Hepatocyte (in vitro differentiated cells): ENCODE results near the gene CHAC1.

Experiments used
- CTCF ChIP-seq: fragments of 200-600 bp; sonication (generic); IDR thresholded peaks from 2 replicates; pipeline ENCODE4 v1.5.1; 2016; ENCODE audit warnings: antibody characterized with exemption, mild to moderate bottlenecking; ENCODE audit not compliant: poor library complexity
- EZH2 ChIP-seq: fragments of 200-600 bp; sonication (generic); IDR thresholded peaks from 2 replicates; pipeline ENCODE4 v1.6.1; 2016; ENCODE audit warnings: antibody characterized with exemption, mild to moderate bottlenecking, borderline replicate concordance
- EZH2phosphoT487 ChIP-seq: fragments of 200-600 bp; sonication (generic); IDR thresholded peaks from one replicate; pipeline ENCODE4 v1.6.1; 2018; ENCODE audit warnings: antibody characterized with exemption, mild to moderate bottlenecking, low read depth, moderate library complexity; ENCODE audit not compliant: unreplicated experiment, severe bottlenecking

- TF ChIP-seq CTCF, result no peak
- TF ChIP-seq EZH2, result no peak
- TF ChIP-seq EZH2phosphoT487, result no peak
Measured at GRCh38 chr15:40933517-40933902, 19.8 kb upstream of the CHAC1 start.
